ENCODE data around the gene CERS6.
A peak's percentile ranks its signal among the peaks of the same experiment; 100 is the strongest.
"Not testable (repeated sequence)": the region's sequence is repeated elsewhere in the genome, so short reads cannot be mapped to it uniquely, and the experiment has no call there.

CERS6 gene

DNA sequence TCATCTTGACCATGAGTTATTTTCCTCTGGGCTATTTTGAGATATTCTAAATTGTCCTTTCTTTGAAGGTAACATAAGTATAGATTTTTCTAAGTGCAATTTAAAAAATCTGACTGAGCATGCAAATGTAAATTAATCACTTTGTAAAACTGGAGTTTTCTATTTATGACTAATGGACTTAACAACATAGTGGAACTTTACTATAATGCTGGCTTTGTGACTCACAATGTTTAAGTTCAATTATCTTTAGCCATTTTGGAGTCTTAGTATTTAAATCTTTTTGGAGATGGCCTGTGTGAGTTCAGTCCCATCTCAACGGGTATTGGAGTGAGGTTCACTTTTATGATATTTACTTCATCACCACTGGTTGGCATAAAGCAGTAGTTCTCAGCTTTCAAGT is 311.2 kb downstream of the CERS6 start:
- DNase-seq (ENCODE audit: low read depth, low spot score): no peak

DNA sequence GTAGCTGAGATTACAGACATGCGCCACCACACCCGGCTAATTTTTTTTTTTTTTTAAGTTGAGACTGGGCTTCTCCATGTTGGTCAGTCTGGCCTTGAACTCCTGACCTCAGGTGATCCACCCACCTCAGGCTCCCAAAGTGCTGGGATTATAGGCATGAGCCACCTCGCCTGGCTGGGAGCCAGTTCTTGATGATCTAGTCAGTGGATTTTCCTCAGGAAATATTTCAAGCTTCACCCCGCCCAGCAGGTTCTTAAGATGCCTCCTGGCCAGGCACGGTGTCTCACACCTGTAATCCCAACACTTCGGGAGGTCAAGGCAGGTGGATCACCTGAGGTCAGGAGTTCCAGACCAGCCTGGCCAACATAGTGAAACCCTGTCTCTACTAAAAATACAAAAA is 312.3 kb downstream of the CERS6 start:
- not testable (repeated sequence) for DNase-seq (ENCODE audit: low read depth, low spot score)

DNA sequence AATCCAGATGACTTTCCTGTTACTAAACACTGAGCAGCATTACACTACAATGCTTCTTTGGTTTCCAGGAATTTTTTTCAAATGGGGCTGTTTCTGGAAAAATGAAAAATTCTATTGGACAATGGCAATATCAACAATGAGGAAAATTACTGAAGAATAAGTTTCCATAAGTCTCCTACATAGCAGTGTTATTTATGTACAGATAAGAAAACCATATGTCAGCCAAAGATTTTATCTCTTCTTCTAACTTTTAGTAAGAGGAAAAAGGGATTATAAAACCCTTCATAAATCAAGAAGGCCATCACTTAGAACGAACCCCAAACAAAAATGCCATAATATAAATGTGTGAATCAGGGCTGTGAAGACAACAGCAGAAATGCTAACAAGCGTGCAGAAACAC is 314.7 kb downstream of the CERS6 start:
- DNase-seq (ENCODE audit: low read depth, low spot score): no peak

DNA sequence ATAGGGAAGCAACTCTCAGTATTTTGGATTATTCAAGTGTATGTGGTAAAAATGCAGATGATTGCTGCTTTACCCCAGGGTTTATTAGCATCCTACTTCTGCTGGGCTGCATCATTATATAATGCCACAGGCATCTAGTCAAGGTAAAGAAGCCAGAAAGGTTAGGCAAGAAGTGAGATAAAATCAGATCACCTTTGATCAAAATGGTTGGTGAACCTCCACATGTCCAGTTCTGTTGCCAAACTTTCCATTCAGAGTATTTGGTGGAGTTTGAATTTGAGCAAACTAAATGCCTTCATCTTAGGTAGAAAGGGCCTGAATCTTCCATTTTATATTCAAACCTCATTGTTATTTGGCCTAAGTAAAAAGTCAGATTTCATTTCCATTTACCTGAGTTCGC is 316.6 kb downstream of the CERS6 start:
- DNase-seq (ENCODE audit: low read depth, low spot score): no peak

DNA sequence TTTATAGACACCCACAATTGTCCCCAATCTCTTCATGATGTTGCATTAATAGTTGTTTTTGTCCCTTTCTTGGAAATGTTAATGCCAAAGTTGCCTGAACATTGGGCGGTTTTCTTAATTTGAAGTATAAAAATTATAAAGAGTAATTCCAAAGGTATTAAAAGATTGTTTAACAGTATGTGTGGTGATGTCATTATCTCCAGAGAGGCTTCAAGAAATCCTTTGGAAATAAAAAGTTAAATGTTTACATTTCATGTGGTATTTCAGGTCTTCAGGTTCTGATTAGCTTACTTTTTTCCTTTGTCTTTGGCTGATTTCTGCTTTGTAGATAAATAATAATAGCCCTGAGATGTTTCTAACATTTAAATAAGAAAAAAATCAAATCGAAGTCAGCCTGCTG is 317.1 kb downstream of the CERS6 start:
- DNase-seq (ENCODE audit: low read depth, low spot score): no peak

DNA sequence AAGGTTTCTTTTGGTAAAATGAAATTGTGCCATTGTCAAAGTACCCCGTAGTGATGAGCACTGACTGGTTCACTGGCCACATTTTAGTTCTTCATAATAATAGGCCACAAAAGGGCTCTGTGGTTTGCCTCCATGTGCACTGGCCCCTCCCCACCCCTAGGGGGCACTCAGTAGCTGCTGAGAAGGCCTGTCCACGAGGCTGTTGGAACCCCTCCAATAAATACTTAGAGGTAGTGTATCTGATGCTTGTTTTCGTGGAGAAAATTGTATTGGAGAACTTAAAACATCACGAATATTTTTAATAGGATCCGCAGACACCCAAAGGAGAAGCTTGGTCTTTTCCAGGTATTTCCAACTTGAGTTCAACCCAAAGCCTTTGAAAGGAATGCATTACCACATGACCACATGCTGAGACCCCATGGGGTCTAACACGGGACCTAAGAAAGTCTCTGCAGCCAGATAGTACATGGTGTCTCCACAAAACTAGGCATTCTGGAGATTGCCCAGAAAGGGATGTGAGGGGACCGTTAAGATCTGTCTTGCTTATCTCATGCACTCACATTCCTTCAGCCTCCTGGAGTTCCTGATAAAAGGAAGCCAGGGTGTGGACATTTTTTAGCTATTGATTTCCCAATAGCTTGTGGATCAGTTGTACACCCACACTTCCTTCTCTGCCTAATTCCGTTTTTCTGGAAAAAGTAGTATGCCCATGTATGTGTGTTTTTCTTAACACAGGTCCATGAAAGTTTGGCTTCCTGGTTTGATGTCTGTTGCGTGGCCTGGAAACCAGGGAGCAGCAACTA is 317.8 kb downstream of the CERS6 start:
- DNase-seq (ENCODE audit: low read depth, low spot score): peak; percentile 58

DNA sequence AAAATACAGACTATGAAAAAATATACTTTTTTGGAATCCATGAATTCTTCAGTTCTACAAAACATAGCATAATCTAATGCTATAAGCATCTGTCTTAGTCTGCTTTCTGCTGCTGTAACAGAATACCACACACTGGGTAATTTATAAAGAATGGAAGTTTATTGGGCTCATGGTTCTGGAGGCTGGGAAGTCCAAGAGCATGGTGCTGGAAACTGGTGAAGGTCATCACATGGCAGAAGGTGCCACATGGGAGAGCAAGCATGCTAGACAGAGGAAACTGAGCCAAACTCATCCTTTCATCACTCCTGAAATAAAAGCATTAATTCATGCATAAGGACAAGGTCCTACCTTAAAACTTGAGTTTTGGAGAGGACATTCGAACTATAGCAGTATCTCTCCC is 319.8 kb downstream of the CERS6 start:
- no peak for DNase-seq (ENCODE audit: low read depth, low spot score)

DNA sequence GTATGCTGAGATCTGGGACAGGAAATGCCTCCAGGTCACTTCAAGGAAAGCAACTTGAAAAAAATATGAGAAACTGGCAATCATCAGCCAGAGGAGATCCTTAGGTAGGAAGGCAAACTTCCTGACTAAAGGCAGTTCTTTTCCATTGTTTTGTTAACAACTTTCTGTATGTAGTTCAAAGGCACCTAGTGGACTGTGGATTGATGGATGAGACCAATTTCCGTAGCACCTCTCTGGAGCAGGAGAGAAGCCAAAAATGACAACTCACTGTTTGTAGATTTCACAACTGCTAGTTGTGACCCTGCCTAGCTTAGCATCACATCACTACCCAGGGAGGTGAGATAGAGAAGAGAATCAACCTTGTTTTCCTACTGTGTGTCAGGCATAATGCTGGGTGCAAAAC is 324.6 kb downstream of the CERS6 start:
- DNase-seq (ENCODE audit: low read depth, low spot score): no peak

DNA sequence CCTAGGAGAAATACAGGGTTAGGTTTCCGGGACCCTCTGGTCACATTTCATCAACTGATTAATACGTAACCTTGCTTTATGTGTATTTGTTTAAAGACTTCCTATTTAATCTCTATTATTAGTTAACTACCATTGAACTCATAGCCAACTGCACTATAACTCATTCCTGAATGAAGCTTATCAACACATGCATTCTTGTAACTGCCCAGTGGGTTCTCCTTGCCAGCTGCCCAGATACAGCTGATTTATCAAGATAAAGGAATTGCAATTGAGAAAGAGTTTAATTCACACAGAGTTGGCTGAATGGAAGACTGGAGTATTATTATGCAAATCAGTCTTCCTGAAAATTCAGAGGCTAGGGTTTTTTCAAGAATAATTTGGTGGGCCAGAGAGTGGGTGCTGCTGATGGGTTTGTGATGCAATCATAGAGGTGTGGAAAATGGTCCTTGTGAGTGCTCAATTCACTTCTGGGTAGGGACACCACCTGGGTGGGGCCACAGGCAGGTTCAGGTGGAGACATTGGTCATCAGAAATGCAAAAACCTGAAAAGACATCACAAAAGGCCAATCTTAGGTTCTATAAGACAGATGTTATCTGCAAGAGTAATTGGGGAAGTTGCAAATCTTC is 325.2 kb downstream of the CERS6 start:
- peak; percentile 57 for DNase-seq (ENCODE audit: low read depth, low spot score)

DNA sequence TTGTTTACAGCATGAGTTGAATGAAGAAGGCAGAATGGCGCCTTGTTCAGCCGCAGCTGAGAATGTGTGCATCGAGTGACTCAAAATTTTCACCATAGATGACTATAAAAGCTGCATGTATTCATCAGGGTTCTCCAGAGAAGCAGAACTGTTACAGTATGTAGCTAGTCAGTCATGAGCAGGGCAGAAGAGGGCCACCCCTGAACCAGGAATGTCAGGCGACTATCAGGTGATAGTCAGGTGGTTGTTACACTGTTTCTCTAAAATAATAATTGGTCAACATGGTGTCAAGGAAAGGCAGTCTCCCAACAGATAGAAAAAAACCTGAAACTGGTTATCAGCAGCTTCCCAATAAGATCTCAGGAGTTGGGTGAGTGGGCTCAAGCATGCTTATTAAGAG is 326.2 kb downstream of the CERS6 start:
- no peak for DNase-seq (ENCODE audit: low read depth, low spot score)

DNA sequence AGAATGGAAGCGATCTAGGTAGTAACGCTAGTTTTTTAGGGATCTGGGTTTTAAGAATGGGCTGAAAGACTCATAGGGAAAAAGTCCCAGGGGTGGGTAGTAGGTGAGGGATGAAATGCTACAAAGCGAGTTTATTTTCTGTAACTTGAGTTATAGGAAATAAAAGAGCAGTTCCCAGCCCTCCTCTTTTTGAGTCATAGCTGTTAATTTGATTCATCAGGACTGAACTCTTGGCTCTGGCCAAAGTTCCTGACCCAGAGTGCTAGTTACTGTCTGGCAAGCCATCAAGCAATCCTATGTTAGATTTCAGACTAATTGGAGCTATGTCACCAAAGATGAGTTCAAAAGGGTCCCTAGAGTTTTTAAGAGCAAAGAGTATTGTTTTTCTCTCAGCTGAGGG is 328.9 kb downstream of the CERS6 start:
- peak; percentile 18 for DNase-seq (ENCODE audit: low read depth, low spot score)

DNA sequence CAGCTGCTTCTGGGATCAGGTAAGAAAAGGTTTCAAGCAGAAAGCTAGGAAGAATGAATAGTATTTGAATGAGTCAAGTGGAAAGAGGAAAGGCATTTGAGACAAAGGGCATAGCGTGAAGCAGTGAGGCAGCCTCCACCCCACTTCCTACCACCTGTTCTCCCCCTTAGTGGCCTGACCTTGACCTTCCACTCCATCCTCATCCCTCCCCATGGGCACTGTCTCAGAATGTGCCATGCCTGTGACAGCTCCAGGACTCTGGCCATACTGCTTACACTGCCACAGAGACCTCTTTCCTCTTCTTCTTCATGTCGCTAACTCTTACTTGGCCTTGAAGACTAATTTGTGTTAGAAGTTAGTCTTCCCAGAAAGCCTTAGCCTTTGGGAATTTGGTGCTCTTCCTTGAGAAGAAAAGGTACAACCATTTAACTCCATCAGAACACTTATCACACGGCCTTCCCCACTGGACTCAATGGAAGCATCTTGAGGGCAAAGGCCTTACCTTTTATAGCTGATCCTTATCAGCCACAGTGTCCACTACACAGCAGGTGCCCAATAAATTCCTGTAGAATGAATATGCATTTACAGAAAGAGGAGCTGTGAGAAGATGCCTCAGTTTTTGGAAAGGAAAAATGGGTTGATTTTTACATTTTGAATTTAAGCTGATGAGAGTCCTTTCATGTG is 331.2 kb downstream of the CERS6 start:
- no peak for DNase-seq (ENCODE audit: low read depth, low spot score)

DNA sequence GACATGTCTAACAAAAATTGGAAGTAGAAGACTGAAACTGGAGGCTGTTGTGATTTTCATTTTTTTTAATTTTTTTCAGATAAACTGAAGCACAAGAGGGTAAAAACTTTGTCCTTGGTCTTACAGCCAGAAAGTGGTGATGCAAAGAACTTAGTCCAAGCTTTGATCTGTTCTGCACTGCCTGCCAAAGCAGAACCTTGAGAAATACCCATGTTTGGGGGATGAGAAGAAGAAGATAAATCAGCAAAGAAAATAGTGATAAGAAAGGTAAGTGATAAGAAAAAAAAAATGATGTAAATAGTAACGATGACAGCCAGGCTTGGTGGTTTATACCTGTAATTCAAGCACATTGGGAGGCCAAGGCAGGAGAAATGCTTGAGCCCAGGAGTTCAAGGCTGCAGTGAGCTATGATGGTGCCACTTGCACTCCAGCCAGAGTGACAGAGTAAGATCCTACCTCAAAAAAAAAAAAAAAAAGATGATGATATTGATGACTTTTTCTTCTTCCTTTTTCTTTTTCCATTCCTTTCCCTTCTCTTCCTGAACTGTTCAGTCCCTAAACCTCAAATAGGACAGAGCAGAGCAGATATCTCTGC is 331.8 kb downstream of the CERS6 start:
- DNase-seq (ENCODE audit: low read depth, low spot score): no peak

DNA sequence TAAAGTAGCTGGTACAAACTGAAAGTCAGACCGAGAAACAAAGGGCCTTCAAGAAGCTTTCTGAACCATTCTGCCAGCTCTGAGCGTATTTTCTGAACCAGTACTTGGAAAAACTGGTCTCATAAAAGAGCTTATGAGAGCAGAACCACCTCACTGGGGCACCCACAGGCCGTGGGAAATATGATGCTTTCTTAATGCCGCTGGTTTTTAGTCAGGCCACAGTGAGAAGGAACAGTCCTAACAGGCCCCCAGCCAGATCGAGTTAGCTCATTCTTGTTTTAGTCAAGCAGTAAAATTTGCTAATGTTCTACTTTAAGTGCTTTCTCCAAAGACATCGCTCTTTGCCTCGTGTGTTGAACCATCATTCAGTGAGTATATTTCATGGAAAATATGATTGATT is 333.7 kb downstream of the CERS6 start:
- DNase-seq (ENCODE audit: low read depth, low spot score): no peak

DNA sequence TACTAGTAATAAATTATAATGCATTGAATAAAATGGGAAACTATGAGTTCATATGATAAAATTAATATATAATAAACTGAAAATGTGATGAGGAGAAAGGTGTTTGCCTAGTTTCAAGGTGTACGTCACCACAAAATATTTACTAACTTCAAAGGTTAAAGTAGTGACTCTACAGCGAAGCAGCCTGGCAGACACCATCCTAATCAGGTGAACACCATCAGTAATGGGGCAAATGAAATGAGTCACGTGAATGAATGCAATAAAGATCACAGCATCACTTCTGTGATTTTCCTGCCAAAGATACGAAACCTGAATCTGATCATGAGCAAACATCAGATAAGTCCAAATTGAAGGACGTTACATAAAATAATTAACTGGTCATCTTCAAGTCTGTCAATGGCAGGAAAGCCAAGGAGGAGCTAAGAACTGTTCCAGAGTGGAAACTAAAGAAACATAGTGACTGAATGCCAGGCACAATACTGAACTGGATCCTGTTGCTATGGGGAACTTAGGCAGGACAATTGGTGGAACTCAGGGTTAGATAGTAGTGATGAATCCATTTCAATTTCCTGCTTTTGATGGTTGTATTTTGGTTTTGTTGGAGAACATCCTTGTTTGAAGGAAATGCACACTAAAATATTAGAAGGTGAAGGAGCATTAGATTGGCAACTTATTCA is 334.3 kb downstream of the CERS6 start:
- no peak for DNase-seq (ENCODE audit: low read depth, low spot score)

DNA sequence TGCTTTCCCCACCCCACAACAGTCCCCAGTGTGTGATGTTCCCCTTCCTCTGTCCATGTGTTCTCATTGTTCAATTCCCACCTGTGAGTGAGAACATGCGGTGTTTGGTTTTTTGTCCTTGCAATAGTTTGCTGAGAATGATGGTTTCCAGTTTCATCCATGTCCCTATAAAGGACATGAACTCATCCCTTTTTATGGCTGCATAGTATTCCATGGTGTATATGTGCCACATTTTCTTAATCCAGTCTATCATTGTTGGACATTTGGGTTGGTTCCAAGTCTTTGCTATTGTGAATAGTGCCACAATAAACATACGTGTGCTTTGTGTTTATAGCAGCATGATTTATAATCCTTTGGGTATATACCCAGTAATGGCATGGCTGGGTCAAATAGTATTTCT is 335.1 kb downstream of the CERS6 start:
- not testable (repeated sequence) for DNase-seq (ENCODE audit: low read depth, low spot score)

DNA sequence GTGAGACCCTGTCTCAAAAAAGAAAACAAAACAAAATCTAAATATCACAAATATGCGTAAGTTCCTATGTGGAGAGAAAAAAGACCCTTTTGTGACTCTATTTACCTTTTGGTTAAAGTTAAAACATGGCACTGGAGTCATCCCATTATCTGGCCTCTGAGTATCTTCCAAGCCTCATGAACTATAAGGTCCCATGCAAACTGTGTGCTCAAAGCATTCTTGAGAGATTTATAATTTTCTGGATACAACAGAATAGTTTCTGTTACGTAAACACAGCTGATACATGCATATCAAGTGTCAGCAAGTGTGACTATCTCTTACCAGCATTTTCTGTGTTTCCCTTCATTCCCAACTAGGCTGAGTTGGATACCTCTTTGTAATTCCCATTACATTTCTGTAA is 337.5 kb downstream of the CERS6 start:
- no peak for DNase-seq (ENCODE audit: low read depth, low spot score)

DNA sequence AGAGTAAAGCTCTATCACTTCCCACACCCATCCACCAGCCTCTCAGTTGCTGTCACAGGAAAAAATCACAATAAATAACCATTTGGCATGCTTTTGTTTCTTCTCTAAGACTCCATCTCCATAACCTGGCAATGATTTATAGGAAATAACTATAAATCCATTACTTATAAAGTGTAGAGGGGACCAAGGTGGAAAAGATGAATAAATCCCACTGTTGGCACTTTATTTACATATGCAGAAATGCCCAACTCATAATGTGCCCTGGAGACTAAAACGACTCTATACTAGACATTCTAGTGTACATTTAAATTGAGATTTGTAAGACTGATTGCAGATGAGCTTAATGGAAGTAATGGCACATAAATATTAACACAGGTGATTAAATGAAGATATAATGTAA is 338.9 kb downstream of the CERS6 start:
- no peak for DNase-seq (ENCODE audit: low read depth, low spot score)

DNA sequence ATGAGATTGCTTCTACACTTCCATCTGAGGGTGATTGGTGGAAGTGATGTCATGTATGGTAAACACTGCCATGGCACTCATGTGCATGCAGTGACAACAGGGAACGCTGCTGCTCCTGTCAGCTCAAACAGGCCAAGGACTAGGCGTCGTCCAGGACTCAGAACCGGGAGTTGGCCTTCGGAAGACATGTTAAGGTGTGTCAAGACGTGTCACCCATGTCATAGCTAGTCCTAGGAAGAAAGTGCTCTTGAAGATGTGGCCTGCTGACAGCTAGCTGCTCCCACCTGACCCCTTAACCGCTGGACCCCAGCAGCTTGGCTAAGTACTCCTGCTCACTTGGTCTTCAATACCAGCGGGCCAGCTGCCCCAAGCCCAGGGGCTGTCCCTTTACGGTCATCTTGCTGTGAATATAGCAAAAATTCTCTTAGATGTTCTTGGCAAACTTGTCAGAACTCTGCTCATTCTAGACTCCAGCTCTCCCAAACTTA is 340.1 kb downstream of the CERS6 start:
- no peak for DNase-seq (ENCODE audit: low read depth, low spot score)

DNA sequence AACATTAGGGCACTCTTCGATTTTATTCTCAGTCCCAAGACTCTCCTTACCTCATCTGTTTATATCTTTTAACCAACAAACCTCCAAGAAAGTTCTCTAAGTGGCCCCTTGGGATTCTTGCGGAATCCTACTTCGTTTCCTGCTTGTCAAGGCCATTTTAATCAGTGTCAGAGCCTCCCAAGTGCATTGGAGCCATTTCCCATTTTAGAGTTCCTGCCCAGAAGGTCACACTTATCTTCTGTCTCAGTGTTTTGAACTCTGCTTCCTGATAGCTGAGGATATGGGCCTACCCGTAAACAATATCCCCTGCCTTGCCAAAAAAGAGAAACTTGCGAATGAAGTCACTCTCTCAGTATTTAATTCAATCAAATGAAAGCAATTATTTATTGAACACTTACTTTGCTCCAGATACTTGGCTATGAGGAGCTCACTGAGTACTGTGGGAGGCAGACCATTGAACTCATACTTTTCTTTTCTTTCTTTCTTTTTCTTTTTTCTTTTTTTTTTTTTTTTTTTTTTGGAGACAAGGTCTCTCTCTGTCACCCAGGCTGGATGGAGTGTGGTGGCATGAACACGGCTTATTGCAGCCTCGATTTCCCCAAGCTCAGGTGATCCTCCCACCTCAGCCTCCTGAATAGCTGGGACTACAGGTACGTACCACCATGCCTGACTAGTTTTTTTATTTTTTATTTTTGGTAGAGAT is 340.7 kb downstream of the CERS6 start:
- no peak for DNase-seq (ENCODE audit: low read depth, low spot score)

DNA sequence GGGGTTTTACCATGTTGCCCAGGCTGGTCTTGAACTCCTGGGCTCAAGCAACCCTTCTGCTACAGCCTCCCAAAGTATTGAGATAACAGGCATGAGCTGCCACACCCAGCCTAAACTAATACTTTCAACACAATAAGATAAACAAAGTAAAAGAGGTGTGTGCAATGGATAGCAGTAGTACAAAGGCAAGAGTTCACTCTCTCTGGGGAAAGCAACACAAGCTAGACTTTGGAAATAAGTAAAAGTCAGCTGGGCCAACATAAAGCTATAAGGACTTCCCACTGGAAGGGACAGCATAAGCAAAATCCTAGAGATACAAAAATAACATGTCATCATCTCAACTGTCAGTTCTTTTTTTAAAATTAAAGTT is 341.2 kb downstream of the CERS6 start:
- no peak for DNase-seq (ENCODE audit: low read depth, low spot score)
